Small intestine (tissue), 7 donors: Measurements from ENCODE around the gene PCP4L1. TPM values are rescaled to one million over a fixed set of nuclear protein-coding genes. Genes with fewer than 3 reads are reported as not detected.
"Not testable (repeated sequence)": the region's sequence is repeated elsewhere in the genome, so short reads cannot be mapped to it uniquely, and the experiment has no call there.

Source experiments
- DNase-seq, 2 donors: peaks; one replicate each; pipeline versions ENCODE4 v3.0.0 to v3.0.0-alpha.2; 2013
- FAIRE-seq: peaks from 2 replicates; lab custom pipeline; 2012; peaks lifted over from hg19 to GRCh38; lab: Jason Lieb, UNC
- H3K27ac ChIP-seq, 3 donors: one replicate each; pipeline ENCODE4 v1.5.1; 2013; ENCODE audit warnings: low read length in 2 of 3, mild to moderate bottlenecking in 2 of 3, control low read depth in 1 of 3, inconsistent platforms in 1 of 3, low read depth in 1 of 3, moderate library complexity in 1 of 3
- H3K27me3 ChIP-seq, 3 donors: one replicate each; pipeline ENCODE4 v1.6.1; 2013; ENCODE audit warnings: low read length in 3 of 3, inconsistent platforms in 1 of 3; ENCODE audit not compliant: control insufficient read depth in 3 of 3, insufficient read depth in 3 of 3
- H3K36me3 ChIP-seq, 3 donors: one replicate each; pipeline ENCODE4 v1.6.1; 2013; ENCODE audit warnings: low read length in 3 of 3, inconsistent platforms in 1 of 3, low read depth in 1 of 3, mild to moderate bottlenecking in 1 of 3, moderate library complexity in 1 of 3; ENCODE audit not compliant: control insufficient read depth in 3 of 3, insufficient read depth in 2 of 3
- H3K4me1 ChIP-seq, 3 donors: one replicate each; pipeline ENCODE4 v1.6.1; 2013; ENCODE audit warnings: low read length in 2 of 3, inconsistent platforms in 1 of 3, low read depth in 1 of 3, mild to moderate bottlenecking in 1 of 3, moderate library complexity in 1 of 3; ENCODE audit not compliant: control insufficient read depth in 3 of 3, insufficient read depth in 2 of 3
- H3K4me3 ChIP-seq, 3 donors: one replicate each; pipeline ENCODE4 v1.5.1; 2013; ENCODE audit warnings: low read length in 3 of 3, control low read depth in 1 of 3, inconsistent platforms in 1 of 3, low read depth in 1 of 3, mild to moderate bottlenecking in 1 of 3, moderate library complexity in 1 of 3
- H3K9me3 ChIP-seq, 2 donors: one replicate each; pipeline ENCODE4 v1.6.1; 2013; ENCODE audit warnings: low read depth in 1 of 2, low read length in 1 of 2; ENCODE audit not compliant: control insufficient read depth in 2 of 2, insufficient read depth in 1 of 2
- WGBS, 3 donors: extraction: QIAGEN DNeasy Blood & Tissue Kit; methylation state at CpG; one replicate each; pipeline ENCODE4 v1.1.7; 2013; 5-methylcytosine and 5-hydroxymethylcytosine counted together
- polyA plus RNA-seq, 4 donors: library from polyadenylated mRNA; stranded (reverse) in 3 of 4; unstranded in 1 of 4; fragments of 200-250 nt in 3 of 4; fragments of 120-200 nt in 1 of 4; gene quantifications; one replicate each; pipeline versions ENCODE4 v1.2.1 to v1.2.3, GENCODE V29; 2013
- donor health status: healthy with polysubstance abuse.
- donor health status: control.
- donor health status: control.
- donor health status: Bipolar disorder and iron deficiency.
- donor health status: healthy.

PCP4L1 gene
- polyA plus RNA-seq, 4 donors, result 2.0 to 2.9 TPM; not detected in 2

GRCh38 chr1:161255955-161256520 is 2.5 kb upstream of the PCP4L1 start:
- not testable (repeated sequence) for DNase-seq, H3K4me1 ChIP-seq, H3K4me3 ChIP-seq, H3K36me3 ChIP-seq, FAIRE-seq, H3K27ac ChIP-seq
- WGBS, 3 donors, result 71 to 84% (median 80%) methylated on average over 4 of the region's 4 CpGs
- Histone ChIP-seq H3K9me3 (peaks cover 0 to 14% of the 10 kb centered on the region in 2 donors), H3K27me3 (peaks cover 0 to 13% (median 9%) of the 10 kb centered on the region in 3 donors)

GRCh38 chr1:161257109-161257508 is 1.4 kb upstream of the PCP4L1 start:
- H3K4me1 ChIP-seq, result peaks cover 0 to 19% (median 4%) of the 10 kb centered on the region in 3 donors
- not testable (repeated sequence) for FAIRE-seq, DNase-seq, H3K36me3 ChIP-seq, H3K27ac ChIP-seq, H3K4me3 ChIP-seq
- WGBS, 3 donors, result 88 to 96% (median 90%) methylated on average over 5 of the region's 5 CpGs
- H3K27me3 ChIP-seq, result peaks cover 0 to 13% (median 9%) of the 10 kb centered on the region in 3 donors
- peaks cover 0 to 14% of the 10 kb centered on the region in 2 donors for H3K9me3 ChIP-seq

- DNase-seq, result no peak
- H3K27me3 ChIP-seq, result peaks cover 0 to 13% (median 9%) of the 10 kb centered on the region in 3 donors
- peaks cover 0 to 14% of the 10 kb centered on the region in 2 donors for H3K9me3 ChIP-seq
- no peak for FAIRE-seq
- H3K27ac ChIP-seq, result no peak overlapping the region
- no peak overlapping the region for H3K4me3 ChIP-seq
- WGBS, 3 donors, result 46 to 57% (median 53%) methylated on average over 6 of the region's 6 CpGs
- H3K36me3 ChIP-seq, result no peaks in the 10 kb centered on the region
- H3K4me1 ChIP-seq, result peaks cover 0 to 19% (median 4%) of the 10 kb centered on the region in 3 donors
Measured at GRCh38 chr1:161259345-161259702, 779 bp downstream of the PCP4L1 start.

GRCh38 chr1:161259765-161260164 is 1.2 kb downstream of the PCP4L1 start:
- Histone ChIP-seq H3K4me3 (no peak overlapping the region), H3K27me3 (peaks cover 0 to 13% (median 9%) of the 10 kb centered on the region in 3 donors), H3K9me3 (peaks cover 0 to 14% of the 10 kb centered on the region in 2 donors), H3K27ac (no peak overlapping the region), H3K36me3 (no peaks in the 10 kb centered on the region), H3K4me1 (peaks cover 0 to 19% (median 4%) of the 10 kb centered on the region in 3 donors)
- 64 to 79% (median 70%) methylated on average over 1 of the region's 1 CpG for WGBS, 3 donors
- DNase-seq (no peak), FAIRE-seq (no peak)

- WGBS, 3 donors, result 26 to 41% (median 37%) methylated on average over 9 of the region's 9 CpGs
- Histone ChIP-seq H3K9me3 (peaks cover 0 to 14% of the 10 kb centered on the region in 2 donors), H3K4me1 (peaks cover 0 to 19% (median 4%) of the 10 kb centered on the region in 3 donors), H3K36me3 (no peaks in the 10 kb centered on the region), H3K27me3 (peaks cover 0 to 13% (median 9%) of the 10 kb centered on the region in 3 donors), H3K27ac (no peak overlapping the region), H3K4me3 (no peak overlapping the region)
- DNase-seq, result peak; percentile 62 to 79
- no peak for FAIRE-seq
Measured at GRCh38 chr1:161260376-161261260, 2.1 kb downstream of the PCP4L1 start.

GRCh38 chr1:161261261-161262235 is 3.0 kb downstream of the PCP4L1 start:
- Histone ChIP-seq H3K4me3 (no peak overlapping the region), H3K27me3 (peaks cover 0 to 13% (median 9%) of the 10 kb centered on the region in 3 donors), H3K9me3 (peaks cover 0 to 14% of the 10 kb centered on the region in 2 donors), H3K36me3 (no peaks in the 10 kb centered on the region), H3K27ac (no peak overlapping the region), H3K4me1 (peaks cover 0 to 19% (median 4%) of the 10 kb centered on the region in 3 donors)
- FAIRE-seq (no peak), DNase-seq (peak; percentile 21 to 57)
- WGBS, 3 donors, result 31 to 50% (median 44%) methylated on average over 12 of the region's 12 CpGs

GRCh38 chr1:161265305-161265704 is 6.8 kb downstream of the PCP4L1 start:
- DNase-seq (no peak), FAIRE-seq (no peak)
- Histone ChIP-seq H3K27ac (no peak overlapping the region), H3K4me1 (peaks cover 0 to 15% (median 0%) of the 10 kb centered on the region in 3 donors), H3K4me3 (no peak overlapping the region), H3K36me3 (no peaks in the 10 kb centered on the region), H3K9me3 (no peaks in the 10 kb centered on the region), H3K27me3 (no peaks in the 10 kb centered on the region)
- 83 to 87% (median 86%) methylated on average over 5 of the region's 5 CpGs for WGBS, 3 donors
